Uterus (tissue), 2 donors: ENCODE measurements around the gene FAM228B.

ENCODE experiments used
- CTCF ChIP-seq, 4 experiments: fragments of 200-600 bp in 2 of 4; fragments of 450-650 bp in 2 of 4; sonication (generic) in 2 of 4; IDR thresholded peaks; one replicate each; pipeline ENCODE4 v1.5.1; 2016 to 2019; ENCODE audit warnings: antibody characterized with exemption in 4 of 4, mild to moderate bottlenecking in 2 of 4, moderate library complexity in 1 of 4
- POLR2A ChIP-seq, 2 donors: fragments of 450-650 bp; IDR thresholded peaks; one replicate each; pipeline ENCODE4 v1.6.1; 2016; ENCODE audit warnings: antibody characterized with exemption in 2 of 2, mild to moderate bottlenecking in 1 of 2, moderate library complexity in 1 of 2

GRCh38 chr2:24159708-24160107, 36.4 kb downstream of the FAM228B start:
- TF ChIP-seq CTCF (IDR thresholded peaks at IDR 0.05) = no peak
- no peak for TF ChIP-seq POLR2A (IDR thresholded peaks at IDR 0.05)
